Upper lobe of left lung (tissue), 6 donors: ENCODE measurements around the gene TEX264. TPM values are rescaled to one million over a fixed set of nuclear protein-coding genes. Genes with fewer than 3 reads are reported as not detected.
A peak's percentile ranks its signal among the peaks of the same experiment; 100 is the strongest.

Experiments used
- ATAC-seq, 2 donors: fragments of 200-7000 bp; cut with Tn5 transposase; one replicate each; pipeline ENCODE4 v1.9.1; 2022; ENCODE audit warnings: mild to moderate bottlenecking in 2 of 2, moderate library complexity in 2 of 2; ENCODE audit not compliant: low FRiP score in 2 of 2
- DNase-seq, 2 donors: peaks; one replicate each; pipeline ENCODE4 v3.0.0-alpha.2; 2019 to 2020
- H3K27ac ChIP-seq, 4 donors: fragments of 200-600 bp; sonication (generic); one replicate each; pipeline ENCODE4 v1.5.1; 2016 to 2019
- H3K27me3 ChIP-seq, 4 donors: fragments of 200-600 bp; sonication (generic); one replicate each; pipeline ENCODE4 v1.5.1; 2017 to 2019
- H3K36me3 ChIP-seq, 4 donors: fragments of 200-600 bp; sonication (generic); one replicate each; pipeline ENCODE4 v1.5.1; 2016 to 2019
- H3K4me1 ChIP-seq, 4 donors: fragments of 200-600 bp; sonication (generic); one replicate each; pipeline ENCODE4 v1.5.1; 2018 to 2019
- H3K4me3 ChIP-seq, 4 donors: fragments of 200-600 bp; sonication (generic); one replicate each; pipeline ENCODE4 v1.5.1; 2017 to 2019; ENCODE audit warnings: mild to moderate bottlenecking in 2 of 4, moderate library complexity in 1 of 4
- H3K9me3 ChIP-seq, 4 donors: fragments of 200-600 bp; sonication (generic); one replicate each; pipeline ENCODE4 v1.5.1; 2018 to 2019
- EP300 ChIP-seq, 4 donors: sonication (generic); formaldehyde crosslinking; IDR thresholded peaks; one replicate each; pipeline ENCODE4 v1.5.1; 2017; ENCODE audit warnings: antibody characterized with exemption in 4 of 4, control low read depth in 2 of 4
- POLR2A ChIP-seq, 4 donors: fragments of 450-650 bp; IDR thresholded peaks; one replicate each; pipeline ENCODE4 v1.5.1; 2016 to 2017; ENCODE audit warnings: antibody characterized with exemption in 4 of 4, mild to moderate bottlenecking in 2 of 4
- POLR2AphosphoS5 ChIP-seq, 2 donors: sonication (generic); formaldehyde crosslinking; IDR thresholded peaks; one replicate each; pipeline ENCODE4 v1.5.1; 2017; ENCODE audit warnings: antibody characterized with exemption in 2 of 2
- WGBS, 2 donors: methylation state at CpG; one replicate each; pipeline ENCODE4 v1.1.5; 2017 to 2018; 5-methylcytosine and 5-hydroxymethylcytosine counted together
- total RNA-seq, 6 donors: library from RNA; depleted of rRNA in 4 of 6; stranded (reverse); fragments of >200 nt in 4 of 6; gene quantifications; one replicate each; pipeline versions ENCODE4 v1.1.0 to v1.2.1, GENCODE V29; 2016 to 2021
- TF ChIP-seq, protein P1 (sequence below), 6 experiments: fragments of 450-650 bp in 4 of 6; fragments of 200-600 bp in 2 of 6; sonication (generic) in 2 of 6; IDR thresholded peaks; one replicate each; pipeline ENCODE4 v1.5.1; 2016 to 2019; ENCODE audit warnings: antibody characterized with exemption in 6 of 6
- donor health status: DM: no; HTN: no; CAD: no; lungs with moderate emphysema.
- donor health status: DM: no; HTN: yes; CAD: no; lungs with severe emphysema.

TEX264 gene
- total RNA-seq, 6 donors from 2014 or later: 40.4 to 86.5 (median 55.5) TPM

DNA sequence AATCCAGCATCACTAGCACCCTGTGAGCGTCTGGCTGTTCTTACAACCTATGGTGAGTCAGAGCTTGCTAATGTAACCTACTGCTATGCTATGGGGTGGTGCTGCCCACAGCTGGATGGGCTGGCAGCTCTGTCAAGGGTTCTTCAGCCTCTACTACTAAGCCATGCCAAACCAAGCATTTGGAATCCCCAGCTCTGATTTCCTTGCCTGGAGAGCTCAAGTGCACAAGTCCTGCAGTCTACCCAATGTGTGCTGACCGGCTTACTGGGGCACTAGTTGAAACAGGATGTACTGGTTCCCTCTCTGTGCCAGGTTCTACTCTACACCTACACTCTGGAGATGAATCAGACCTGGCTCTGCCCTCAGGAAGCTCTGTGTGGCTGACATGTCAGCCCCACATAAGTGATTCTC, 4.2 kb downstream of the TEX264 start:
- DNase-seq: peak in 1 of 2 donors; percentile 51
- TF ChIP-seq POLR2A (IDR thresholded peaks at IDR 0.05): no peak
- TF ChIP-seq, protein P1, sequence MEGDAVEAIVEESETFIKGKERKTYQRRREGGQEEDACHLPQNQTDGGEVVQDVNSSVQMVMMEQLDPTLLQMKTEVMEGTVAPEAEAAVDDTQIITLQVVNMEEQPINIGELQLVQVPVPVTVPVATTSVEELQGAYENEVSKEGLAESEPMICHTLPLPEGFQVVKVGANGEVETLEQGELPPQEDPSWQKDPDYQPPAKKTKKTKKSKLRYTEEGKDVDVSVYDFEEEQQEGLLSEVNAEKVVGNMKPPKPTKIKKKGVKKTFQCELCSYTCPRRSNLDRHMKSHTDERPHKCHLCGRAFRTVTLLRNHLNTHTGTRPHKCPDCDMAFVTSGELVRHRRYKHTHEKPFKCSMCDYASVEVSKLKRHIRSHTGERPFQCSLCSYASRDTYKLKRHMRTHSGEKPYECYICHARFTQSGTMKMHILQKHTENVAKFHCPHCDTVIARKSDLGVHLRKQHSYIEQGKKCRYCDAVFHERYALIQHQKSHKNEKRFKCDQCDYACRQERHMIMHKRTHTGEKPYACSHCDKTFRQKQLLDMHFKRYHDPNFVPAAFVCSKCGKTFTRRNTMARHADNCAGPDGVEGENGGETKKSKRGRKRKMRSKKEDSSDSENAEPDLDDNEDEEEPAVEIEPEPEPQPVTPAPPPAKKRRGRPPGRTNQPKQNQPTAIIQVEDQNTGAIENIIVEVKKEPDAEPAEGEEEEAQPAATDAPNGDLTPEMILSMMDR (IDR thresholded peaks at IDR 0.05): no peak
- TF ChIP-seq POLR2AphosphoS5 (IDR thresholded peaks at IDR 0.05): no peak
- TF ChIP-seq EP300 (IDR thresholded peaks at IDR 0.05): no peak
- H3K27ac ChIP-seq: no peak overlapping the region
- peaks cover 0 to 11% (median 5%) of the 10 kb centered on the region in 4 donors for H3K36me3 ChIP-seq
- peaks cover 19 to 49% (median 27%) of the 10 kb centered on the region in 4 donors for H3K4me1 ChIP-seq
- H3K9me3 ChIP-seq: no peaks in the 10 kb centered on the region
- no peaks in the 10 kb centered on the region for H3K27me3 ChIP-seq
- no peak overlapping the region for H3K4me3 ChIP-seq
- 60 to 71% methylated on average over 2 of the region's 2 CpGs for WGBS, 2 donors
- no peak for ATAC-seq

DNA sequence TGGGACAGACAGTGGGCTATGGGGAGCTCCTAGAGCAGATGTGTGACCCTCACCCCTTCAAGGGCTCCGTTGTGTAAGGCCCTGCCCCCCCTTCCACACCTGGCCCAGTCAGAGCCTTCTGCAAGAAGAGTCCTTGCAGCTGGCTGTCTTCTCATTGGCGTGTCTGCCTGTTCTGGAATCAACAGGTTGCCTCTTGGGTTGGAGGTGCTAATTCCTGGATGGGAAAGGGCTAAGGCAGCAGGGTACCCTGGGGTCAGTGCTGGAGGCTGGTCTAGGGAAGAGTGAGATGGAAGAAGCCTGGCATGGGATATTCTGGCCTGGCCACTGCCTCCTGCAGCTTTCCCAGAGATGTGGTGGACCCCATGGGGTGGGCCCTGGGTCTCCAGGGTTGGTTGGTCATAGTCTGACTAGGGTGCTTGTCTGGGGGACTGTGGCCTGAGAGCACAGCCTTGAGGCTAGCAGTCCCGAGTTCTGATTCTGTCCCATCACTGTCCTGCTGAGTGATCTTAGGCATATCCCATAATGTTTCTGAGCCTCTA, 5.1 kb downstream of the TEX264 start:
- H3K9me3 ChIP-seq: no peaks in the 10 kb centered on the region
- TF ChIP-seq POLR2A (IDR thresholded peaks at IDR 0.05): no peak
- TF ChIP-seq, protein P1 (IDR thresholded peaks at IDR 0.05): no peak
- TF ChIP-seq POLR2AphosphoS5 (IDR thresholded peaks at IDR 0.05): no peak
- TF ChIP-seq EP300 (IDR thresholded peaks at IDR 0.05): no peak
- H3K4me1 ChIP-seq: peaks cover 19 to 52% (median 30%) of the 10 kb centered on the region in 4 donors
- 89 to 100% methylated on average over 3 of the region's 3 CpGs for WGBS, 2 donors
- peaks cover 0 to 11% (median 5%) of the 10 kb centered on the region in 4 donors for H3K36me3 ChIP-seq
- H3K4me3 ChIP-seq: no peak overlapping the region
- H3K27me3 ChIP-seq: no peaks in the 10 kb centered on the region
- H3K27ac ChIP-seq: no peak overlapping the region
- no peak for DNase-seq
- no peak for ATAC-seq

DNA sequence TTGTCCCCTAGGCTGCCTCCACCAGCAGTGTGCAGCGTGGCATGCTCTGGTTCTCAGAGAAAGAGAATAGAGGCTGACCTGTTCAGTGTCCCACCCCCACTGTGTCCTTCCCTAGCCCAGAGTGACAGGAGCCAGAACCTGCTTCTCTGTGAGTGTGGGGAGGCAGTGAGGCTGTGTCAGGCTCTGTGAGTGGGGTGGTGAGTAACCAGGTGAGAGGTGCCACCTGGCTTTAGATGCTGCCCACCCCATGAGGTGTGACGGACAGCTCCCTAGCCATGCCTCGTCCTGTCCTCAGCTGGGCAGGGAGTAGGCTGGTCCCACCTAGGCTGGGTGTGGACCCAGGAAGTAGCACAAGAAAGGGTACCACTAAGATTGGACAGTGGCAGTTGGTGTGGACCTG, 6.3 kb downstream of the TEX264 start:
- no peaks in the 10 kb centered on the region for H3K9me3 ChIP-seq
- peaks cover 24 to 58% (median 36%) of the 10 kb centered on the region in 4 donors for H3K4me1 ChIP-seq
- ATAC-seq (no peak), DNase-seq (no peak)
- TF ChIP-seq POLR2A (IDR thresholded peaks at IDR 0.05) (no peak), EP300 (IDR thresholded peaks at IDR 0.05) (no peak), POLR2AphosphoS5 (IDR thresholded peaks at IDR 0.05) (no peak)
- TF ChIP-seq, protein P1 (IDR thresholded peaks at IDR 0.05): no peak
- no peak overlapping the region for H3K27ac ChIP-seq
- peaks cover 0 to 11% (median 5%) of the 10 kb centered on the region in 4 donors for H3K36me3 ChIP-seq
- WGBS, 2 donors: 94 to 100% methylated on average over 1 to 3 of the region's 3 CpGs
- H3K4me3 ChIP-seq: no peak overlapping the region
- H3K27me3 ChIP-seq: no peaks in the 10 kb centered on the region

DNA sequence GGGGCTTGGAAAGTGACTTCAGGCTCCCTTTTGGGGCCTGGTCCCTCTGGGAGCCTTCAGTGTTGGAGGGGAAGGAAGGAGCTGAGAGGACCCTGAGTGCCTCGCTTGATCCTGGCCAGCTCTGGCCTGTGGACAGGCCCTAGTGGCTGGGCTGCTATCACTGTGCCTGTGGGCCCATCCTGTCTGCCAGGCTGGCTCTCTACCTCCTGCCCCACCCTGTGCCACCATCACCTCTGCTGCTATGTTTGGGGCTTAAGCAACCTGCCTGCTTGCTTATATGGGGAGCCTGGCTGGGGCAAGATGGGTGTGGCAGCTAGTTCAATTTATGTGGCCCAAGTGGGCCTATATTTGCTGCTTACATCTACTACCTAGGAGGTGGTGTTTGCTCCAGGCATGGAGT, 7.1 kb downstream of the TEX264 start:
- Histone ChIP-seq H3K9me3 (no peaks in the 10 kb centered on the region), H3K27me3 (no peaks in the 10 kb centered on the region), H3K36me3 (peaks cover 0 to 11% (median 5%) of the 10 kb centered on the region in 4 donors), H3K4me3 (no peak overlapping the region), H3K4me1 (peaks cover 21 to 55% (median 29%) of the 10 kb centered on the region in 4 donors), H3K27ac (no peak overlapping the region)
- TF ChIP-seq, protein P1 (IDR thresholded peaks at IDR 0.05): no peak
- no peak for TF ChIP-seq EP300 (IDR thresholded peaks at IDR 0.05)
- no peak for TF ChIP-seq POLR2A (IDR thresholded peaks at IDR 0.05)
- TF ChIP-seq POLR2AphosphoS5 (IDR thresholded peaks at IDR 0.05): no peak
- no peak for DNase-seq
- no peak for ATAC-seq
- 100% methylated on average over 1 of the region's 1 CpG; no CpG with 5 or more reads in 1 of the 2 donors for WGBS, 2 donors

DNA sequence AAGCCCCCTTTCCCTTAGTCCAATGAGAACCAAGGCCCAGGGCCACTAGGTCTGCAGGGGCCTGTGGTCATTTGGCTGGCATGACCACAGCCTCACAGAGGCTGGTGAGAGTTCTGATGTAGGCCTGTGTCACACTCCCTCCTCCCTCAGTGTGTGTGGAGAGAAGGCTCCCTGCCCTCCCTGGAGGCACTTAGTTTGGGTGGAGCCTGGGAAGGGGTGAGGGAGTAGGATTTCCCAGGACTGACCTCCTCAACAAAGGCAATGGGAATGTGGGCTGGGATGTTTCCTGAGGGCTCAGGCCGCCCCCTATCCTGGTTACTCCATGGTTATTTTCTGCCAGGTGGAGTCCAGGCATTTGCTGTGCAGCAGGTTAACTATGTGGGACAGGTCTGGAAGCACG, 7.6 kb downstream of the TEX264 start:
- peaks cover 21 to 51% (median 26%) of the 10 kb centered on the region in 4 donors for H3K4me1 ChIP-seq
- no peaks in the 10 kb centered on the region for H3K9me3 ChIP-seq
- H3K27me3 ChIP-seq: no peaks in the 10 kb centered on the region
- 87 to 100% methylated on average over 1 to 2 of the region's 2 CpGs for WGBS, 2 donors
- DNase-seq (no peak), ATAC-seq (no peak)
- peaks cover 0 to 11% (median 5%) of the 10 kb centered on the region in 4 donors for H3K36me3 ChIP-seq
- no peak overlapping the region for H3K27ac ChIP-seq
- no peak overlapping the region for H3K4me3 ChIP-seq
- no peak for TF ChIP-seq EP300 (IDR thresholded peaks at IDR 0.05)
- no peak for TF ChIP-seq POLR2AphosphoS5 (IDR thresholded peaks at IDR 0.05)
- TF ChIP-seq, protein P1 (IDR thresholded peaks at IDR 0.05): no peak
- no peak for TF ChIP-seq POLR2A (IDR thresholded peaks at IDR 0.05)
